Osteoblast (primary cell): ENCODE measurements around the gene KRTAP1-4. TPM values are rescaled to one million over a fixed set of nuclear protein-coding genes. Genes with fewer than 3 reads are reported as not detected.
"Not testable (repeated sequence)": the region's sequence is repeated elsewhere in the genome, so short reads cannot be mapped to it uniquely, and the experiment has no call there.

Experiments
- DNase-seq: peaks from one replicate; pipeline ENCODE4 v3.0.0; 2011; ENCODE audit warnings: low spot score, mixed read lengths; ENCODE audit not compliant: insufficient read length; ENCODE audit errors: missing footprints
- H2AFZ ChIP-seq: 2 replicates; pipeline ENCODE4 v1.6.0; 2011; ENCODE audit warnings: mild to moderate bottlenecking, low read length
- H3K27ac ChIP-seq: 2 replicates; pipeline ENCODE4 v1.5.1; 2011; ENCODE audit warnings: mild to moderate bottlenecking, low read depth, low read length, moderate library complexity
- H3K27me3 ChIP-seq: 2 replicates; pipeline ENCODE4 v1.6.0; 2012; ENCODE audit warnings: mild to moderate bottlenecking, control low read depth, inconsistent platforms, low read length, moderate library complexity; ENCODE audit not compliant: insufficient read depth
- H3K36me3 ChIP-seq: 2 replicates; pipeline ENCODE4 v1.5.1; 2011; ENCODE audit warnings: mild to moderate bottlenecking, low read length, control low read depth, moderate library complexity; ENCODE audit not compliant: insufficient read depth
- H3K4me1 ChIP-seq: 2 replicates; pipeline ENCODE4 v1.5.1; 2011; ENCODE audit warnings: mild to moderate bottlenecking, low read length, control low read depth, moderate library complexity; ENCODE audit not compliant: insufficient read depth
- H3K4me2 ChIP-seq: 2 replicates; pipeline ENCODE4 v1.6.0; 2011; ENCODE audit warnings: mild to moderate bottlenecking, low read length; ENCODE audit not compliant: insufficient read depth
- H3K4me3 ChIP-seq: fragments of 200-600 bp; sonication (generic); 3 replicates; pipeline ENCODE4 v1.5.1; 2012; ENCODE audit warnings: mild to moderate bottlenecking, low read length, inconsistent platforms; ENCODE audit not compliant: insufficient read depth
- H3K79me2 ChIP-seq: 2 replicates; pipeline ENCODE4 v1.6.0; 2012; ENCODE audit warnings: mild to moderate bottlenecking, low read length, control low read depth, inconsistent platforms; ENCODE audit not compliant: insufficient read depth
- H3K9me3 ChIP-seq: 2 replicates; pipeline ENCODE4 v1.5.1; 2011; ENCODE audit warnings: low read depth, low read length, control low read depth
- H4K20me1 ChIP-seq: 2 replicates; pipeline ENCODE4 v1.6.0; 2012; ENCODE audit warnings: mild to moderate bottlenecking, low read length, control low read depth; ENCODE audit not compliant: insufficient read depth
- total RNA-seq: library from RNA; depleted of rRNA; stranded (reverse); fragments of >200 nt; gene quantifications from 2 replicates; pipeline ENCODE4 v1.2.3, GENCODE V29; 2012
- TF ChIP-seq, protein P1 (sequence below): IDR thresholded peaks from 2 replicates; pipeline ENCODE4 v1.5.1; 2011; ENCODE audit warnings: mild to moderate bottlenecking, low read depth, low read length, moderate library complexity; ENCODE audit errors: extremely low read depth

Gene KRTAP1-4
- total RNA-seq, 1 donor: not detected

DNA sequence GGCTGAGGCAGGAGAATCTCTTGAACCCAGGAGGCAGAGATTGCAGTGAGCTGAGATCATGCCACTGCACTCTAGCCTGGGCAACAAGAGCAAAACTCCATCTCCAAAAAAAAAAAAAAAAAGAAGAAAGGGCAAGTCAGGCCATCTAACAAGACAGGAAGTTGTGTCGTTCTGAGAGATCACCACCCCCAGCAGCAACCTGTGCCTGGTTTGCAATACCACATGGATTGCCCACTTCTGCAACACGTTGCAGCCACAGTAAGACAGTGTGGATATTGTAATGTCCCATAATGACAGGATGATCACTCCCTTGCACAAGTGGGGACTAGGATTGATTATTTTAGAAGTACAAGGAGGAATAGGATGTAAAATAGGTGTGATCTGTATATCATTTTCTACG, 39.0 kb upstream of the KRTAP1-4 start:
- no peaks in the 10 kb centered on the region for H3K9me3 ChIP-seq
- H3K27ac ChIP-seq: no peak overlapping the region
- peaks cover 5% of the 10 kb centered on the region for H3K4me1 ChIP-seq
- DNase-seq: no peak
- TF ChIP-seq, protein P1, sequence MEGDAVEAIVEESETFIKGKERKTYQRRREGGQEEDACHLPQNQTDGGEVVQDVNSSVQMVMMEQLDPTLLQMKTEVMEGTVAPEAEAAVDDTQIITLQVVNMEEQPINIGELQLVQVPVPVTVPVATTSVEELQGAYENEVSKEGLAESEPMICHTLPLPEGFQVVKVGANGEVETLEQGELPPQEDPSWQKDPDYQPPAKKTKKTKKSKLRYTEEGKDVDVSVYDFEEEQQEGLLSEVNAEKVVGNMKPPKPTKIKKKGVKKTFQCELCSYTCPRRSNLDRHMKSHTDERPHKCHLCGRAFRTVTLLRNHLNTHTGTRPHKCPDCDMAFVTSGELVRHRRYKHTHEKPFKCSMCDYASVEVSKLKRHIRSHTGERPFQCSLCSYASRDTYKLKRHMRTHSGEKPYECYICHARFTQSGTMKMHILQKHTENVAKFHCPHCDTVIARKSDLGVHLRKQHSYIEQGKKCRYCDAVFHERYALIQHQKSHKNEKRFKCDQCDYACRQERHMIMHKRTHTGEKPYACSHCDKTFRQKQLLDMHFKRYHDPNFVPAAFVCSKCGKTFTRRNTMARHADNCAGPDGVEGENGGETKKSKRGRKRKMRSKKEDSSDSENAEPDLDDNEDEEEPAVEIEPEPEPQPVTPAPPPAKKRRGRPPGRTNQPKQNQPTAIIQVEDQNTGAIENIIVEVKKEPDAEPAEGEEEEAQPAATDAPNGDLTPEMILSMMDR: no peak
- H3K4me2 ChIP-seq: no peak overlapping the region
- H3K36me3 ChIP-seq: no peaks in the 10 kb centered on the region
- no peak overlapping the region for H3K4me3 ChIP-seq
- H3K79me2 ChIP-seq: no peaks in the 10 kb centered on the region
- H2AFZ ChIP-seq: no peak overlapping the region
- no peaks in the 10 kb centered on the region for H3K27me3 ChIP-seq
- no peaks in the 10 kb centered on the region for H4K20me1 ChIP-seq

DNA sequence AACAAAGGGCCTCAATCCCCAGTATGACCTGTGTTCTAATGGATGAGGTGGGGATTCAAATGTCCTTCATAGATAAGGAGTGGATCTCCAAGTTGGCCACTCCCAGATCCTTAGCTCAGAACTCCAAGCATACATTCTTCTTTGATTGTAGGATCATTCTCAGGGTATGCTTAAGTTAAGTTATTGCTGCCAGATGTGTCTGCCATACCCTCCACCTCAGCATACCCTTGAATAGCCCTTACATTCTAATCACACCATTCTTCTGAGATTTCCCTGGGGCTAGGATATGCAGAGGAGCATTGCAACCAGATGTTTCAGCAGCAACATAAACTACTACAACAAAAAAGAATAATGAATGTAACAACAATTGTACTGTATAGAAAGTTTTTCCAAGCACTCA, 37.3 kb upstream of the KRTAP1-4 start:
- TF ChIP-seq, protein P1: no peak
- no peak overlapping the region for H3K4me2 ChIP-seq
- no peak for DNase-seq
- peak overlapping the region; percentile 74 for H3K27ac ChIP-seq
- H3K9me3 ChIP-seq: no peaks in the 10 kb centered on the region
- H3K4me1 ChIP-seq: peaks cover 20% of the 10 kb centered on the region
- no peaks in the 10 kb centered on the region for H4K20me1 ChIP-seq
- H3K4me3 ChIP-seq: no peak overlapping the region
- no peaks in the 10 kb centered on the region for H3K79me2 ChIP-seq
- H3K36me3 ChIP-seq: no peaks in the 10 kb centered on the region
- no peak overlapping the region for H2AFZ ChIP-seq
- no peaks in the 10 kb centered on the region for H3K27me3 ChIP-seq

DNA sequence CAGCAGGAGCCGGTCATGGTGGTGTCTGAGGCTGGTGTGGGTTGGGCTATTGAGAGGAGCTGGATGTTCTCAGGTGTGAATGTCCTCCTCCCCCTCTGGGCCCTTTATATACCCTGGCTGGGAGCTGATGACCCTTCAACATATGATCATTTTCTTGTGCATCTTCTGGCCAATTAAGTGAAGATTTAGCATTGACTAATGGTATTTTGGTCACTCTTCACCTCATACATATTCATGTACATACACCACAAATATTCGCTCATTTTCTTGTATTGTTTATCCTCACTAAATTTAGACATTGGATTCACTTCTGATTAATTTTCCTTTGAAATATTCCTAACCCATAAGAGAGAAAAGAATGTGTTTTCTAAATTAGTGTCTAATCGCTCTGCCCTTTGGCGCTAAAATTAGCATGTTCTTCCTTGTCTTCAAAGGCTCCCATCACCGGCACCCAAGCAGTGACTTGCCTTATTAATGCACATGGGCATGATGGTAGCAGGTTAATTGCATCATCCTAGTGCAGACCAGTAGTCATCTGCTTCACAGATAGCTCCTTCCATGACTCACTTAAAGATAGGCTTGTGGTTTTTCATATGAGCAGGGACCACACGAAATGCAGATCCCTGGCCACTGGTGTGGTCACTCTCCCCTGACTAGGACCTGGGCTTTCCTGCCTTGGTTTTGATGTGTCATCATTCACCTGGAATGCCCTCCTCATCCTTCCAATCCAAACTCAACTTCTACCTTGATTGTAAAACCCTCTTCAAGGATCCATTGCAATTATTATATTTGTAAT, 36.0 kb upstream of the KRTAP1-4 start, which contains the start of gene KRTAP2-4:
Gene KRTAP2-4, minus strand, starts transcription at position 51 of the 796 bp plus-strand sequence. Its CDS starts 34 bp downstream, at position 17.
- peaks cover 30% of the 10 kb centered on the region for H3K4me1 ChIP-seq
- no peak within 1 kb of the TSS for H3K4me2 ChIP-seq
- TF ChIP-seq, protein P1: no peak
- H2AFZ ChIP-seq: no peak within 1 kb of the TSS
- H3K36me3 ChIP-seq: no peaks in the 10 kb centered on the region
- no peaks in the 10 kb centered on the region for H3K9me3 ChIP-seq
- H3K79me2 ChIP-seq: no peaks in the 10 kb centered on the region
- no peaks in the 10 kb centered on the region for H4K20me1 ChIP-seq
- H3K4me3 ChIP-seq: no peak within 1 kb of the TSS
- no peaks in the 10 kb centered on the region for H3K27me3 ChIP-seq
- H3K27ac ChIP-seq: peak within 1 kb of the TSS; percentile 91
- peak; percentile 87 for DNase-seq

DNA sequence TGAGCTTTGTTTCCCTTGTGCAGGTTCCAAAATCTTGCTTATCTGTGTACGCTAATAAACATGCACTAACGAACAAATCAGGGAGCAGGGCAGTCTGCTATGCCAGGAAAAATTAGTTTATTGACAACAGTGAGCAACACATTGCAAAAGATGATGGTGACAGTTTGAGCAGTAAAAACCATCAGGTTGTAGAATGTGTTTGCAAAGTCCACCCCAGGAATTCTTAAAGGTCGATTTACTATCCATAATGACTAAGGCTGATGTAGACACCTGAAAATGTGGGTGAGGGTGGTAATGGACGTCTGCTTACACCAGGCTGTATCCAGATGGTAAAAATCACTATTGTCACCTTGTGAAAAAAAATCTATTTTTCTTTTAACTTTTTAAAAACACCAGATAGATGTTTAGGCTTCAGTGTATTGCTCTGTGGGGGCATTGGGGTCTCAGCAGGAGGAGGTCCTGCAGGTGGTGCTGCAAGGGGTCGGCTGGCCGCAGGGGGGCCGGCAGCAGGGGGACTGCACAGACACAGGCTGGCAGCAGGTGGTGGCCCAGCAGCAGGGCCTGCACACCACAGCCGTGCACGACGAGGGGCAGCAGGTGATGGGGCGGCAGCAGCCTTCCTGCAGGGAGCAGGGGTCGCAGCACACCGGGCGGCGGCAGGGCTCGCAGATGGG, 35.2 kb upstream of the KRTAP1-4 start:
- H3K4me1 ChIP-seq: peaks cover 39% of the 10 kb centered on the region
- not testable (repeated sequence) for H3K27ac ChIP-seq, DNase-seq, H3K27me3 ChIP-seq, H3K9me3 ChIP-seq, H3K4me2 ChIP-seq, H3K36me3 ChIP-seq, H4K20me1 ChIP-seq, H3K79me2 ChIP-seq, H3K4me3 ChIP-seq, H2AFZ ChIP-seq
